ENCODE measurements around the gene GTF3A.

GRCh38 chr13:27396252-27396846 lies 28.1 kb upstream of the GTF3A start:
- TF ChIP-seq CREB1 (CRISPR knock-in tag; IDR thresholded peaks at IDR 0.05) (no peak), CTCF (IDR thresholded peaks at IDR 0.05) (no peak), ESRRA (CRISPR knock-in tag; IDR thresholded peaks at IDR 0.05; ENCODE audit: borderline replicate concordance) (no peak), CREM (CRISPR knock-in tag; IDR thresholded peaks at IDR 0.05) (no peak), ATF1 (CRISPR knock-in tag; IDR thresholded peaks at IDR 0.05) (no peak), USF2 (CRISPR knock-in tag; IDR thresholded peaks at IDR 0.05) (no peak), KAT7 (CRISPR knock-in tag; IDR thresholded peaks at IDR 0.05; ENCODE audit: borderline replicate concordance) (no peak), HMGXB4 (CRISPR knock-in tag; IDR thresholded peaks at IDR 0.05) (no peak), ZNF263 (CRISPR knock-in tag; IDR thresholded peaks at IDR 0.05; ENCODE audit: low read depth) (no peak), SMAD4 (CRISPR knock-in tag; IDR thresholded peaks at IDR 0.05) (no peak), FOXK1 (CRISPR knock-in tag; IDR thresholded peaks at IDR 0.05) (no peak), FOXJ3 (CRISPR knock-in tag; IDR thresholded peaks at IDR 0.05; ENCODE audit: borderline replicate concordance) (no peak), SP1 (CRISPR knock-in tag; conservative IDR thresholded peaks at IDR 0.05) (no peak)

Data from WTC11 (cell line).